ENCODE measurements around the gene KANK3. TPM values are rescaled to one million over a fixed set of nuclear protein-coding genes. Genes with fewer than 3 reads are reported as not detected.
"Not testable (repeated sequence)": the region's sequence is repeated elsewhere in the genome, so short reads cannot be mapped to it uniquely, and the experiment has no call there.

KANK3 gene
- total RNA-seq, 4 donors from 2014 or later = 3.2 to 10.5 (median 4.1) TPM

DNA sequence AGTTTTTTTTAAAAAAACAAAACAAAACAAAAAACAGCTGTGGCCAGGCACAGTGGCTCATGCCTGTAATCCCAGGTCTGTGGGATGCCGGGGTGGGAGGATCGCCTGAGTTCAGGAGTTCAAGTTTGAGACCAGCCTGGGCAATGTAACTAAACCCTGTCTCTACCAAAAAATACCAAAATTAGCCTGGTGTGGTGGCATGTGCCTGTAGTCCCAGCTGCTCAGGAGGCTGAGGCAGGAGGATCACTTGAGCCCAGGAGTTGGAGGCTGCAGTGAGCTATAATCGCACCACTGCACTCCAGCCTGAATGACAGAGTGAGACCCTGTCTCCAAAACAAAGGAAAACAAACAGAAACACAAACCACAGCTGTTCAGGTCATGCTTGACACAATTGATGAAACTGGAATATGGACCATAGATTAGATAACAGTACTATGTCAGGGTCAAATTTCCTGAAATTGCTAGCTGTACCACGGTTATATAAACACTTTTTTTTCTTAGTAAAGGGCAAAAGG is 14.0 kb upstream of the KANK3 start:
- TF ChIP-seq POLR2AphosphoS5 (IDR thresholded peaks at IDR 0.05) = no peak
- no peak for TF ChIP-seq POLR2A (IDR thresholded peaks at IDR 0.05)
- TF ChIP-seq, protein P1, sequence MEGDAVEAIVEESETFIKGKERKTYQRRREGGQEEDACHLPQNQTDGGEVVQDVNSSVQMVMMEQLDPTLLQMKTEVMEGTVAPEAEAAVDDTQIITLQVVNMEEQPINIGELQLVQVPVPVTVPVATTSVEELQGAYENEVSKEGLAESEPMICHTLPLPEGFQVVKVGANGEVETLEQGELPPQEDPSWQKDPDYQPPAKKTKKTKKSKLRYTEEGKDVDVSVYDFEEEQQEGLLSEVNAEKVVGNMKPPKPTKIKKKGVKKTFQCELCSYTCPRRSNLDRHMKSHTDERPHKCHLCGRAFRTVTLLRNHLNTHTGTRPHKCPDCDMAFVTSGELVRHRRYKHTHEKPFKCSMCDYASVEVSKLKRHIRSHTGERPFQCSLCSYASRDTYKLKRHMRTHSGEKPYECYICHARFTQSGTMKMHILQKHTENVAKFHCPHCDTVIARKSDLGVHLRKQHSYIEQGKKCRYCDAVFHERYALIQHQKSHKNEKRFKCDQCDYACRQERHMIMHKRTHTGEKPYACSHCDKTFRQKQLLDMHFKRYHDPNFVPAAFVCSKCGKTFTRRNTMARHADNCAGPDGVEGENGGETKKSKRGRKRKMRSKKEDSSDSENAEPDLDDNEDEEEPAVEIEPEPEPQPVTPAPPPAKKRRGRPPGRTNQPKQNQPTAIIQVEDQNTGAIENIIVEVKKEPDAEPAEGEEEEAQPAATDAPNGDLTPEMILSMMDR (IDR thresholded peaks at IDR 0.05) = no peak
- TF ChIP-seq EP300 (IDR thresholded peaks at IDR 0.05; ENCODE audit: low read depth) = no peak
- in situ Hi-C loops (cut with MboI; ENCODE audit: low pct_ligation_motif_present in 1 of 4, low pct_unique_long_range_greater_than_20kb in 1 of 4, low sequenced_read_pairs in 3 of 4) (loop anchor here in 2 of 4 donors (10.0 kb wide), 2 partner anchors 48 to 148 kb away; partner anchors contain the start of gene PRAM1 (in 2 of the 2)), intact Hi-C loops (cut with DNase I; ENCODE audit: low total_unique reads) (loop anchor here (10.0 kb wide), 1 partner anchor 148 kb away; the partner anchor contains the start of gene PRAM1)
- no peak for DNase-seq
- Histone ChIP-seq H3K27me3 (peaks cover 13% of the 10 kb centered on the region), H3K9me3 (no peaks in the 10 kb centered on the region), H3K36me3 (no peaks in the 10 kb centered on the region), H3K4me1 (peaks cover 4 to 27% (median 13%) of the 10 kb centered on the region in 4 donors), H3K27ac (no peak overlapping the region), H3K4me3 (no peak overlapping the region)
- 29 to 69% methylated on average over 1 to 4 of the region's 4 CpGs for WGBS, 2 donors (ENCODE audit: low coverage in 1 of 2)

DNA sequence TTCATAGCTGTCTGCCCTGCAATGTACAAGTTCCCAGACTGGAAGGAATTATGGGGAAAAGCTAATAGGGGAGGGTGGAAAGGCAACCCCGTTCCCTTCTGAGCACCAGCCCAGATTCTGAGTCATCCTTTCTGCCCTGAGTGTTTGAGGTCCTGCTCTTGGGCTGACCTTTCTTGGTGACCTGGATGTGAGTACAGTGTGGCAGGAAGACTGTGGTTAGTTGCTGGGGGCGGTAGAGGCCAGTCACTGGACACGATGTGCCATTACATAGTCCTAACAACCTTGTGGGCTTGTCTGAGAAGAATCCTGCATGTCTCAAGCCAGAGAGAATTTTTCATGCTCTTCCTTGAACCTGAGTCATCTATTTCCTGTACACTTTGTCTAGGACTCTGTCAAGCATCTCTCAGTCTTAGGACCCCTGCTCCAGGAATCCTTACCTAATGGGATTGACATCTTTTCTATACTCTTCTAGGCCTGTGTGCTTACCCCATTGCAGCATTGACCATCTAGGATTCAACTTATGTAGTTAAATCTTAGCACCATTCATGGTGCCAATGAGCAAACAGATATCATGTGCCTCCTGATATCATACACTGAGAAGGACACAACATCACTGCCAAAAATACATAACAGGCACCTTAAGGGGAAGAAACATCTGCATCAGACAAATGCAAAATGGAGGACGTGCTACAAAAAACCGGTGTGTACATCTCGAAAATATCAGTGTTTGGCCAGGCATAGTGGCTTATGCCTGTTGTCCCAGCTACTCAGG is 12.8 kb upstream of the KANK3 start:
- Histone ChIP-seq H3K4me3 (no peak overlapping the region), H3K4me1 (peaks cover 0 to 19% (median 5%) of the 10 kb centered on the region in 4 donors), H3K27me3 (peaks cover 25% of the 10 kb centered on the region), H3K27ac (peak overlapping the region in 2 of 4 donors; percentile 5 to 26), H3K36me3 (no peaks in the 10 kb centered on the region), H3K9me3 (no peaks in the 10 kb centered on the region)
- in situ Hi-C loops (cut with MboI; ENCODE audit: low pct_ligation_motif_present in 1 of 4, low pct_unique_long_range_greater_than_20kb in 1 of 4, low sequenced_read_pairs in 3 of 4) (loop anchor here in 2 of 4 donors (10.0 kb wide), 2 partner anchors 49 to 149 kb away; partner anchors contain the start of gene PRAM1 (in 2 of the 2)), intact Hi-C loops (cut with DNase I; ENCODE audit: low total_unique reads) (loop anchor here (2.0 to 10.0 kb wide), 2 partner anchors 41 to 149 kb away; partner anchors contain the start of gene PRAM1)
- WGBS, 2 donors (ENCODE audit: low coverage in 1 of 2) = 55 to 73% methylated on average over 3 to 6 of the region's 6 CpGs
- DNase-seq = no peak
- TF ChIP-seq POLR2AphosphoS5 (IDR thresholded peaks at IDR 0.05) = peak; percentile 5 to 58 (median 17)
- no peak for TF ChIP-seq POLR2A (IDR thresholded peaks at IDR 0.05)

DNA sequence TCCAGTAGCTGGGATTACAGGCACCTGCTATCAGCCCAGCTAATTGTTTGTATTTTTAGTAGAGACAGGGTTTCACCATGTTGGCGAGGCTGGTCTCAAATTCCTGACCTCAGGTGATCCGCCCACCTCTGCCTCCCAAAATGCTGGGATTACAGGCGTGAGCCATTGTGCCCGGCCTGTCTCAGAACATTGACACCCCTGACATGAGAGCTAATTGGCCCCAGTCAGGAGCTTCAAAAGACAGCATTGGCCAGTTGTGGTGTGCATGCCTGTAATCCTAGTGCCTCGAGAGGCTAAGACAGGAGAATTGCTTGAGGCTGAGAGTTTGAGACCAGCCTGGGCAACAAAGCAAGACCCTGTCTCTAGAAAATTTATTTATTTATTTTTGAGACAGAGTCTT is 9.8 kb upstream of the KANK3 start:
- WGBS, 2 donors (ENCODE audit: low coverage in 1 of 2) = 56% methylated on average over 5 of the region's 5 CpGs; no CpG with 5 or more reads in 1 of the 2 donors

DNA sequence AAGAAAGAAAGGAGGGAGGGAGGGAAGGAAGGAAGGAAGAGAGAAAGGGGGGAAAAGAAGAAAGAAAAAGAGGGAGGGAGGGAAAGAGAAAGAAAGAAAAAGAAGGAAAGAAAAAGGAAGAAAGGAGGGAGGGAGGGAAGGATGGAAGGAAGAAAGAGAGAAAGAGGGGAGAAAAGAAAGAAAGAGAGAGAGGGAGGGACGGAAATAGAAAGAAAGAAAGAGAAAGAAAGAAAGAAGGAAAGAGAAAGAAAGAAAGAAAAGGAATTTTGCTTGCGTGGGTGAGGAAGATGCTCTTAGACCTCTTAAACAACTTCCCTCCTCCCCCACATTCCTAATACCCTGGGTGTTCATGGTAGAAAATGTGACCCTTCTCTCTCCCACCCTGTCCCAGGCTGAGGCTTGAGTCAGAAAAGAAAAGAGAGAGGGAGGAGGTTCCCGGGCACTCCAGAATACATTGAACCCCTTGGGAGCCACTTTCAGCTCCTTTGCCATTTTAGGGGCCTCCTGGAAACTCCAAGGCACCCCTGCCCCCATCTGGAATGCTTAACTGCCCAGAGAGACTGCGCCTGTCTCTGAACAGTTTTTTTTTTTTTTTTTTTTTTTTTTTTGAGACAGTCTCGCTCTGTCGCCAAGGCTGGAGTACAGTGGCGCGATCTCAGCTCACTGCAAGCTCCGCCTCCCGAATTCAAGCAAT is 9.2 kb upstream of the KANK3 start:
- no peaks in the 10 kb centered on the region for H3K9me3 ChIP-seq
- no peak overlapping the region for H3K4me3 ChIP-seq
- intact Hi-C loops (cut with DNase I; ENCODE audit: low total_unique reads) (loop anchor here (10.0 kb wide), 1 partner anchor 153 kb away; the partner anchor contains the start of gene PRAM1), in situ Hi-C loops (cut with MboI; ENCODE audit: low pct_ligation_motif_present in 1 of 4, low pct_unique_long_range_greater_than_20kb in 1 of 4, low sequenced_read_pairs in 3 of 4) (loop anchor here in 2 of 4 donors (10.0 kb wide), 2 partner anchors 53 to 153 kb away; partner anchors contain the start of gene PRAM1 (in 2 of the 2))
- peaks cover 0 to 19% (median 5%) of the 10 kb centered on the region in 4 donors for H3K4me1 ChIP-seq
- no peaks in the 10 kb centered on the region for H3K36me3 ChIP-seq
- no peak overlapping the region for H3K27ac ChIP-seq
- TF ChIP-seq, protein P1 (IDR thresholded peaks at IDR 0.05) = no peak
- no peak for TF ChIP-seq EP300 (IDR thresholded peaks at IDR 0.05; ENCODE audit: low read depth)
- no peak for TF ChIP-seq POLR2AphosphoS5 (IDR thresholded peaks at IDR 0.05)
- no peak for TF ChIP-seq POLR2A (IDR thresholded peaks at IDR 0.05)
- H3K27me3 ChIP-seq = peaks cover 25% of the 10 kb centered on the region
- 16 to 23% methylated on average over 4 to 10 of the region's 10 CpGs for WGBS, 2 donors (ENCODE audit: low coverage in 1 of 2)
- no peak for DNase-seq

More for the DNA sequence above, 9.8 kb upstream of the KANK3 start:
- intact Hi-C loops (cut with DNase I; ENCODE audit: low total_unique reads) = loop anchor here (10.0 kb wide), 1 partner anchor 152 kb away; the partner anchor contains the start of gene PRAM1
- peaks cover 25% of the 10 kb centered on the region for H3K27me3 ChIP-seq
- not testable (repeated sequence) for H3K4me3 ChIP-seq, H3K36me3 ChIP-seq, H3K9me3 ChIP-seq, H3K27ac ChIP-seq, DNase-seq
- peaks cover 0 to 19% (median 5%) of the 10 kb centered on the region in 4 donors for H3K4me1 ChIP-seq
- in situ Hi-C loops (cut with MboI; ENCODE audit: low pct_ligation_motif_present in 1 of 4, low pct_unique_long_range_greater_than_20kb in 1 of 4, low sequenced_read_pairs in 3 of 4) = loop anchor here in 2 of 4 donors (10.0 kb wide), 2 partner anchors 52 to 152 kb away; partner anchors contain the start of gene PRAM1 (in 2 of the 2)

DNA sequence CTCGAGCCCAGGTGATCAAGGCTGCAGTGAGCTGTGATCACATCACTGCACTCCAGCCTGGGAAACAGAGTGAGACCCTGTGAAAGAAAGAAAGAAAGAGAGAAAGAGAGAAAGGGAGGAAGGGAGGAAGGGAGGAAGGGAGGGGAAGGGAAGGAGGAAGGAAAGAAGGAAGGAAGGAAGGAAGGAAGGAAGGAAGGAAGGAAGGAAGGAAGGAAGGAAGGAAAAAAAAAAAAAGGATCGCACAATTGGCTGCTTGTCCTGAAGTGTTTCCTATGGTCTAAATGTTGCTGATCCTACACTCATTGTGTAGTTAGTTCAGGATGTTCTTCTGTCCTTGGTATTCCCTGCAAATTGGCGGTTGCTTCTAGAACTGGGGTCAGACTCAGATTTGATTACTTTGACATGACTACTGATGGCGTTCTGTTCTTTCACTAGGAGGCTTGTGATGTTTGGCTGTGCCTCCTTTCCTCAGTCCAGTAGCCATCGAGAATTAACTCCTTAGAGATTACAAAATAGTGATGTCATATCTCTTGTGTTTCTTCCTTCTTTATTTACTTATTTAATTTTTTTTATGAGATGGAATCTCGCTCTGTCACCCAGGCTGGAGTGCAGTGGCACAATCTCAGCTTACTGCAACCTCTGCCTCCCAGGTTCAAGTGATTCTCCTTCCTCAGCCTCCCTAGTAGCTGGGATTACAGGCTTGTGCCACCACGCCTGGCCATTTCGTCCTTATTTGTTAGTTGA is 6.7 kb upstream of the KANK3 start:
- DNase-seq, H3K27ac ChIP-seq, H3K36me3 ChIP-seq, H3K4me3 ChIP-seq, H3K9me3 ChIP-seq: not testable (repeated sequence)
- in situ Hi-C loops (cut with MboI; ENCODE audit: low pct_ligation_motif_present in 1 of 4, low pct_unique_long_range_greater_than_20kb in 1 of 4, low sequenced_read_pairs in 3 of 4) (loop anchor here in 2 of 4 donors (10.0 kb wide), 2 partner anchors 55 to 155 kb away; partner anchors contain the start of gene PRAM1 (in 2 of the 2)), intact Hi-C loops (cut with DNase I; ENCODE audit: low total_unique reads) (loop anchor here (10.0 kb wide), 1 partner anchor 155 kb away; the partner anchor contains the start of gene PRAM1)
- Histone ChIP-seq H3K4me1 (peaks cover 0 to 19% (median 5%) of the 10 kb centered on the region in 4 donors), H3K27me3 (peaks cover 33% of the 10 kb centered on the region)
- WGBS, 2 donors (ENCODE audit: low coverage in 1 of 2) = 61 to 69% methylated on average over 4 to 8 of the region's 8 CpGs

Data from transverse colon (tissue), 4 donors.